OCI-LY1 (cell line): ENCODE results near the gene ILF3.

Source experiments
- CTCF ChIP-seq: fragments of 200-600 bp; sonication (generic), shearing (Covaris generic); IDR thresholded peaks from 2 replicates; pipeline ENCODE4 v1.5.1; 2017; ENCODE audit warnings: mild to moderate bottlenecking, antibody characterized with exemption, low read length, moderate library complexity, mixed read lengths
- EZH2 ChIP-seq: fragments of 200-600 bp; sonication (generic), shearing (Covaris generic); IDR thresholded peaks from 2 replicates; pipeline ENCODE4 v1.8.0; 2017; ENCODE audit warnings: borderline replicate concordance, mixed run types, mild to moderate bottlenecking, antibody characterized with exemption, low read length, moderate library complexity, mixed read lengths

DNA sequence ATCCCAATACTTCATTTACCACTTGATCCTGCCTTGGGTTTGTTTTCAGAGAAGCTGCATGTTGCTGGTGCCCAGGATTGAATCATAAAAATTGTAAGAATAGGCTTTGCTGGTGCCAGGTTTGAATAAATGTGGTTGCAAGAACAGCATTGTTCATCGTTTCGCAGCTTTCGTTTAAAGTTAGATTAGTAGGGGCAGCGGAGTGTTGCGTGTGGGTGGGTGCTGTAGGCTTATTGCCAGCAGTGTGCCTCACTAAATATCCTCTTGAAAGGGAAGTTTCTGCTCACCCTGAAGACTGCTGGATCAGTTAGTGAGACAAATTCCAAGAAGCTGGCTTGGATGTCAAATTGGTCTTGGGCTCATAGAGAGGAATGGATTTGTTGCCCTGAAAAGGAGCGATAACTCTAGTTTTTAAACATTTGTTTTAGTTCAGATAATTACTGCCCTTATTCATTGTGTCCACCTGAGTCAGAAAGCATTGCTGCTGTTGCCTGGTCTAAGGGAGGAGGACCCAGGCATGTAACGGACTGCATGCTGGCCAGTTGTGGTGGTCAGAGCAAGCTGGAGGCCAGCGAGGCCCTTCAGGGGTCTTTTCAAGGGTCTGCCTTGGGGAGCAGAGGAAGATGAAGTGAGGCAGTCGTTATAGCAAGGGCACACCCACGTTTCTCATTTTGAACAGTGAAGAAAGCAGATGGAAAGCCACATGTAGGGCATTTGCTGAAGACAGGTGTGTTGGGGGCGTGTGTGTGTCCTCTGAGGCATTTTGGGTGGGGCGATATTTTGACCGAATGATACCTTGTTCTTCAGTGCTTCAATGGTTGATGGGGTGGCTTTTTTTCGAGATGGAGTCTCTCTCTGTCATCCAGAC lies 8.5 kb downstream of the ILF3 start:
- TF ChIP-seq CTCF = no peak
- no peak for TF ChIP-seq EZH2
